Measurements from ENCODE around the gene PPP1R36.

GRCh38 chr14:64544607-64545312 lies 5.0 kb upstream of the PPP1R36 start:
- no peak for TF ChIP-seq CTCF (IDR thresholded peaks at IDR 0.05)
- TF ChIP-seq POLR2A (IDR thresholded peaks at IDR 0.05; ENCODE audit: low read depth) = no peak

Measured in esophagus muscularis mucosa (tissue), 3 donors.